ENCODE measurements around the gene RBFOX1.

Gene RBFOX1

DNA sequence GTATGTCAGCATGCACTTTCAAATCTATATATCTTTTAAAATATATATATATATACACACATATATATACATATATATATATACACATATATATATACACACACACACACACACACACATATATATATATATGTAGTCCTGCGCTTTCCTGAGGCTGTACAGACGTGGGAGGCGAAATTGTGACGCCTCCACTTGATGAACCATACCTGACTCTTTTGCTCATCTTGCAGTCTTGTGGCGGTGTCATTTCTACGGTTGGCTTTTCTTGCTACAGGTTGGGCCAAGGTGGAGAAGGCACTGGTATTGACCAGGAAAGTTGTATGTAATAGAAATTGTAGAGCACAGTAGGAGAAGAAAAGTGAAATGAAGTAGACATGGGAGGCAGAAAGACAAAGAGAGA is 88.2 kb downstream of the RBFOX1 start:
- DNase-seq (ENCODE audit: low read depth) = no peak

GRCh38 chr16:7421578-7421977 is 88.9 kb downstream of the RBFOX1 start:
- no peak for DNase-seq (ENCODE audit: low read depth)

DNA sequence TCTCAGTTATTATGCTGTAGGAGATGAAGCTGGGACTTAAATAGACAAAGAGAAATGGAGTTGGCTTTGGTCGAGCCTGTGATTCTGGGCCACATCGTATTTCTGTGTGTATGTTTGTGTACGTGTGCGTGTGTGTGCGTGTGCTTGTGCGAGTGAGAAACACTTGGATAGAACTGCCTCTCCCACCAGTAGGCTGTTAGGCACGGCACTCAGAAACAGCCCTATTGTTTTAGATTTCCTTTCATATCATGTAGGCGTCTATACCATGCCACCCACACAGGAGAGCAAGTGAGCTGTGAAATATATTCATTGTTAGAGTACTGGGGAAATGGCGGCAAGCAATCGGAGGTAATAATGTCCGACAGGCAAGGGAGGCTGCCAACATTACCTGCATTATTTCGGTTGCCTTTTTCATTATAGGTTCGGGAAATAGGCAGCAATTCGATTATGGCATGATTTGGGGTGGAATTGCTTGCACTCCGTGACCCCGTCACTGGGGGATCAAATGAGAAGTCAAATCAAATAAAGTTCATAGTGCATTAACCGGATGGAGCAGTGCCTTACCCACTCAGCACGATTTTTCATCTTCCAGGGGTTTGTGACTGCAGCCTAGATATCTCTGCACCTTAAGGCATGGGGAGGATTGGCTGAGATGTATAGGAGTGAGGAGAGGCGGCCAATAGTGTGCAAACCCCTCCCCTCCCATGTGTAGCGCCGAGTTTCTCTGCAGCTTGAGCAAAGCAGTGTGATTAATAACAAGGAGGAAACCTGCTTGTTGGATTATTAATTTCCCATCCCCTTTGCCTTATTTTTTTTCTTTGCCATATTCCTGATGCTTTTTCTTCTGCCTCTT is 89.6 kb downstream of the RBFOX1 start:
- no peak for DNase-seq (ENCODE audit: low read depth)

DNA sequence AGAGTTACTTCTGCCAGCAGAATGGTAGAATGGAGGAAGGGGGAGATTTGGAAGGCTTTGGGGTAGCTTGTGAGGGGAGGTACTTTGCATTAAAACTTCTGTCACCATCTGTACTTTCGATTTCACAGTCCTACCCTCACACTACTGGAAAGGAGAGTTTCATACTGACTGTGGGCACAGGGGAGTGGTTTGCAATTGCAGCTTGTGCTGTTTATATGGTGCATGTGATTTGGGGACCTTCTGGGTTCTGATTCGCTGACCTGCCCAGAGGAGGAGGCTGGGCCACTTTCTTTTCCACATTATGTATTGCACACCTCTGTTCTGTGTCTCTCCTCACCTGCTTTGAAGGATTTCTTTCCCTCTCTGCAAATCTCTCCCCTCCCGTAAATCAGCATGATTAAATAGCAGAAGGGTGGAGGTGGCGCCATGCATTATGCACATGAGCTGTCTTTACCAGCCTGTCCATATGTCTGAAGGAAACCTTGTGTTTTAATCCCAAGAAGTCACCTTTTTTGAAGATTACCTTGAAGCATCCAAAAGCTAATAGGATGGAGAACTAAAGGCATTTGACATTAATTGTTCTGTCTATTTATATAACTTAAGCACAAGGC is 90.9 kb downstream of the RBFOX1 start:
- no peak for DNase-seq (ENCODE audit: low read depth)

- no peak for DNase-seq (ENCODE audit: low read depth)
These were observed 93.5 kb downstream of the RBFOX1 start for GRCh38 chr16:7426161-7426560.

DNA sequence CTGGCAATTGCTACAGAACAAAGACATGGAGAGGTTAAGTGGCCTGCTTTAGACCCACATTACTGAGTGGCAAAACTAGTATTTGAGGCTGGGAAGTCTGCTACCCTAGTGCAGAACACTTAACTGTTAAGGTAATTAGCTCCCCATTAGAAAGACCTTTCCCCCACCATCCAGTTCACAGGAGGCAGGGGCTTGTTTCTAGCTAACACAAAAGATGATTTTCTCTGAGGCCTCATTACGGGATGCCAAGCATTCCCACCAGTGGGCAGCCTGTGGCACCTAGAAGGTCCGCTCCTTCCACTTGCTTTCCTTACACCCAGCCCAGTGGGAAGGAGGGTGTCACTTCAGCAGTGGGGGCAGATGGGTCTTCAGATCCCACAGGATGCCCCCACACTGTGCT is 99.1 kb downstream of the RBFOX1 start:
- no peak for DNase-seq (ENCODE audit: low read depth)

DNA sequence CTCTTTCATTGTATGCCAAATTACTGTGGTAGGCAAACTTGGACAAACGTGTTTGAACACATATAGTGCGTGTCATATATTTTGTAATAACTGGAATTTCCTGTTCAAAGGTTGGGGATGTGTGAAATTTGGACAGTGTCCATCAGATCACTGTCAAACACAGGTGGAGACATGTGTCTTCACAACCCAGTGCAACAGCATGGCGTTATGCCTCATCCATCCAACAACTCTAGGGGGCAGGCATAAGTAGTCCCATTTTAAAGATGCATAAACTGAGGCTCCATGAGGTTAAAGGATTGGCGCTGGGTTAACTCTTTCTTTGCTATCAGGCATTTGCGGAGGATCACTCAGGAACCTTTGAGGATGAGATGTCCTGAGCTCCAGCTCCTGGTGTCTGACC is 103.7 kb downstream of the RBFOX1 start:
- no peak for DNase-seq (ENCODE audit: low read depth)

GRCh38 chr16:7437135-7437804 is 104.6 kb downstream of the RBFOX1 start:
- no peak for DNase-seq (ENCODE audit: low read depth)

- DNase-seq (ENCODE audit: low read depth) = no peak
These were observed 105.2 kb downstream of the RBFOX1 start for GRCh38 chr16:7437843-7438242.

- no peak for DNase-seq (ENCODE audit: low read depth)
These were observed 106.0 kb downstream of the RBFOX1 start for GRCh38 chr16:7438601-7439000.

DNA sequence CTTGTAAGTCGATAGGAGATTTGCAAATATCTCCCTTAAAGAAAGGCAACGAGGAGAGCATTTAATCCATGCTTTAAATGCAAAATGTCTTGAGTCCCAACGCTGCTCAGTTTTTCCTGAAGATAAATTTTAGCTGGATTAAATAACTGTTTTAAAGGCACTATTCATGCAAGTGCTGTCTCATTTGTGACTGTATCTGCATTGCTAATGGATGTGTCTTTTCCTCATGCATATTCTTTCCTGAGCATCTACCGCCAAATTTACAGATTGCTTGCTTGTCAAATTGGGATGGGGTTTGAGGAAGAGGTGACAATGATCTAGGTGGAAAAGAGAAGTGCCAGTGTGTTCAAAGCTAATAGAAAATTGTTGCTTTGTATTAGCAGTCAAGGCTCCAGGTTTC is 106.9 kb downstream of the RBFOX1 start:
- no peak for DNase-seq (ENCODE audit: low read depth)

DNA sequence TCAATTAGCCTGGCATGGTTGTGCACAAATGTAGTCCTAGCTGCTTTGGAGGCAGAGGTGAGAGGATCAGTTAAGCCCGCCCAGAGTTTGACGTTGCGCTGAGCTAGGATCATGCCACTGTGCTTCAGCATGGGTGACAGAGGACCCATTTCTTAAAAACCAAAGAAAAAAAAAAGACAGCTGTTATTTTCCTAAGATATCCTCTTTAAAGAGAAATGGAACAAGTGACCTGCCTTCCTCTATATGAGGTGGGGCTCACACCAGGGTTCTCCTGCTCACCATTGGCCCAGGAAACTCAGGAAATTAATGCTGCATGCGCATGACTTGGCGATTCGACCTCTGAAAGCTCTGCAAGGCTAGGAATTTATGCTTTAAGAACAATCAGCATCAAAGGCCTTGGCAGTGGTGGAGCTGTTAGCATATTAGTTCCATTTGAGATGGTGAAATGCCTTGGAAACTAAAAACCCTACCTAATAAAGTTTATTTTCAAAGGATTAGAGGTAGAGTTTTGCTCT is 108.3 kb downstream of the RBFOX1 start:
- DNase-seq (ENCODE audit: low read depth) = no peak

GRCh38 chr16:7442050-7442449 is 109.4 kb downstream of the RBFOX1 start:
- DNase-seq (ENCODE audit: low read depth) = no peak

- DNase-seq (ENCODE audit: low read depth) = no peak
These were observed 110.5 kb downstream of the RBFOX1 start for GRCh38 chr16:7443142-7443541.

DNA sequence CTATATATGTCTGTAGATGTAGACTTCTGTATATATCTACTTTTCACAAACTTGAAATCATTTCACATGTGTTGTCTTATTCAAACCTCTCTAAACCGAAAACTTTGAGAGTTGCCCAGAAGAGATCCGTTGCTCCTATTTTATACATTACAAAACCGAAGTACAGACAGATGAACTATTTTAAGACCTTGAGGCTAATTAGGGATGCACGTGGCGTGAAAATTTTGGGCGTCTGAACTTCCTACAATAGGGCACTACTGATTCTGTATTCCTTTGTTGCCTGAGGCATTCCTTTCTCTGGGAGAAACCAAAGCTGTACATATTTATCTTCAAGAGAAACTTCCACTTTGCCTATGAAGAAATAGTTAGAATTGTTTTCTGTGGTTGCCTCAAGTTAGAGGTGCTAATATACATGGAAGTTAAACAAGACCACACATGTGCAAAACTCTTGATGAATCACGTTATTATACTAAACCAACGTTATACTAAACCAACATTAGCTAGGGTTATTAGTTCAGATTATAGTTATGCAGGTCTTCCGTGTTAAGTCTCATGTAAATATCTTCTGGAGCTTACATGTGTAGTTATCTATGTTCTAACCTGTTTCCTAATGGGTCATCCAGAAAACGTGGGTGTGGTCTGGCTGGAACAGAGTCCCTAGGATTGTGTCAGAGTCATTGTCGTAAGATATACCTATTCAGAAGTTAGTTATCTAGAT is 111.2 kb downstream of the RBFOX1 start:
- DNase-seq (ENCODE audit: low read depth) = no peak

GRCh38 chr16:7449306-7449705 is 116.7 kb downstream of the RBFOX1 start:
- no peak for DNase-seq (ENCODE audit: low read depth)

DNA sequence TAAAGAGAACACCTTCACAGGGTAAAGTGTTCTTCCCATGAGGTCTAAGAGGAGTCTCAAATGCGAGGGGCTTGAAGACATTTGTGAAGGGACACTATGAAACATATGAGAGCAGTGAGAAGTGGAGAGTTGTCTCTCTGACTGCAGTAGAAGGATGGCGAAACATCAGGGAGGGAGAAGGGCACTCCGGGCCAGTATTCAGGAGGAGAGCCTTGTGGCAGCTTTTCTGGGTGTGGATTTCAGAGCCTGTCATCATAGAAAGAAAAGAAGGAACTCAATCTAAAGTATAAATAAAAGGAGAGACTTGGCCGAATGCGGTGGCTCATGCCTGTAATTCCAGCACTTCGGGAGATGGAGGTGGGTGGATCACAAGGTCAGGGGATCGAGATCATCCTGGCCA is 117.2 kb downstream of the RBFOX1 start:
- no peak for DNase-seq (ENCODE audit: low read depth)

GRCh38 chr16:7450440-7450839 is 117.8 kb downstream of the RBFOX1 start:
- no peak for DNase-seq (ENCODE audit: low read depth)

GRCh38 chr16:7452090-7452489 is 119.4 kb downstream of the RBFOX1 start:
- DNase-seq (ENCODE audit: low read depth) = no peak

GRCh38 chr16:7456211-7456610 is 123.6 kb downstream of the RBFOX1 start:
- no peak for DNase-seq (ENCODE audit: low read depth)

GRCh38 chr16:7458144-7458543 is 125.5 kb downstream of the RBFOX1 start:
- DNase-seq (ENCODE audit: low read depth) = no peak

DNA sequence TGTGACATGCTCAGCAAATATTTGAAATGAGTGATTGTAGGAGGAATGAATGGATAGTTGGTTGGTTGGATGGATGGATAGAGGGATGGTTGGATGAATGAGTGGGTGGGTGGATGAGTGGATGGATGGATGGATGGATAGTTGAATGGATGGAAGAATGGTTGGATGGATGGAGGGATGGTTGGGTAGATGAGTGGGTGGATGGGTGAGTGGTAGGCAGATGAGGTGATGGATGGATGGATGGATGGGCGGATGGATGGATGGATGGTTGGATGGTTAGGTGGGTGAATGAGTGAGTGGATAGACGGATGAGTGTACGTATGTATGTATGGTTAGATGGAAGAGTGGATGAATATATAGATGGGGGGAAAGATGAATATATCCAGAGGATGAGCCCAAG is 137.7 kb downstream of the RBFOX1 start:
- DNase-seq (ENCODE audit: low read depth) = no peak

All from fibroblast of the conjunctiva (primary cell).